HG03439 (cell line): ENCODE measurements around the gene SH3RF1.
A peak's percentile ranks its signal among the peaks of the same experiment; 100 is the strongest.
"Not testable (repeated sequence)": the region's sequence is repeated elsewhere in the genome, so short reads cannot be mapped to it uniquely, and the experiment has no call there.

Source experiments
- ATAC-seq: cut with Tn5 transposase; IDR thresholded peaks from one replicate; pipeline ENCODE4 v1.9.1; 2021; ENCODE audit warnings: mild to moderate bottlenecking, moderate library complexity; ENCODE audit not compliant: unreplicated experiment

SH3RF1 gene

GRCh38 chr4:169229571-169230028, 41.2 kb downstream of the SH3RF1 start:
- ATAC-seq: no peak

DNA sequence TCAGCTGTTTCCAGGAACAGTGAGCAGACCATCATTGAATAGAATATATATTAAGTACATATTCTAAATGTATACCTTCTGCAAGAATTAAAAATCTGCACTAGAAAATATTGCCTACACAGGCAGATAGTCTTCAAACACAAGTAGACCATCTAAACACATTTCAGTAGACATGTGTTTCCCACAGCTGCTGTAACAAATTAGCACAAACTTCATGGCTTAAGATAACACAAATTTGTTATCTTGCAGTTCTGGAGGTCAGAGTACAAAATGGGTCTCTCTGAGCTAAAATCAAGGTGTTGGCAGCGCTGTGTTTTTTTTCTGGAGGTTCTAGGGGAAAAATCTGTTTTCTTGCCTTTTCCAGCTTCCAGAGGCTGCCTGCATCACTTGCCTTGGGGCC, 42.7 kb downstream of the SH3RF1 start:
- no peak for ATAC-seq

GRCh38 chr4:169226565-169226964, 44.2 kb downstream of the SH3RF1 start:
- ATAC-seq: no peak

GRCh38 chr4:169225812-169226211, 44.9 kb downstream of the SH3RF1 start:
- ATAC-seq: no peak

GRCh38 chr4:169225058-169225751, 45.6 kb downstream of the SH3RF1 start:
- no peak for ATAC-seq

GRCh38 chr4:169222761-169223160, 48.0 kb downstream of the SH3RF1 start:
- no peak for ATAC-seq

DNA sequence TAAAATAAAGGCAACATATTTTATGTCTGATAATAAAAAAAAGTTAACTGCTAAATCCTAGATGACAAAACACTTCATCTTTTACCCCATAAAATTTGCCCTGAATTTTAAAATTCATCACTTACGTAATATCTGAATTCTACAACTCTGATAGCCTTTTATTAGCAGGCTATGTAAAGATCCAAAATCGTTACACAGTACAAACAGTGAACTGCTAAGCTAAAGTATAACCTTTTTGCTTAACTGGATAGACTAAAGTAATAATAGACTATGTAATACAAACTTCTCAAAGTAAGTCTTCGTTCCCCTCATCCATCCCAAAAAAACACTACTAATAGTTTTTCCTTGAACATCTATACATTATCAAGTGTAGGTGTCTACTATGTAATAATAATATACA, 49.1 kb downstream of the SH3RF1 start:
- no peak for ATAC-seq

DNA sequence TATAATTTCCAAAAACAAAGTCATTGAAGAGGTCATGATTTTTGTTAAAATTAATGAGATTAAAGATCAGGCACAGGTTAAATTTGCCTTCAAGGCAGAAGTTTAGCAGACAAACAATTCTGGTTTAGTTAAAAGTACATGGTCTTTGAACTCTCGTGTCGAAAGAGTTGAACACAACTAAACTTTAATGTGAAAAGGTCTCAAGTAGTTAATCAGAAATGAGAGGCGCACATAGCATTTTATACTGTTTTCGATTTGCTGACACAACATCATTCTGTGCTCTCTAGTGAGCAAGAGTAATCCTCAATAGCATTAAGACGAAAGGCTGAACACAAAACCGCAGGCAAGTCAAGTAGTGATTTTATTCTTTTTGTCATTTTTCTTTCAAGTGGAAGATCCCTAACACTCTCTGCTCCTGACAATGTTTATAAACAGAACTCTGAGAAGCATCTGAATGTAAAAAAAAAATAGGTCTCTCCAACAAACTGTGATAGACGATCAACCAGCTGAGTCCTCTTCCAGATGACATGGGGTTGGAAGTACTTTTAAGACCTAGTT, 49.8 kb downstream of the SH3RF1 start:
- ATAC-seq: no peak

- ATAC-seq: no peak
These were observed 50.3 kb downstream of the SH3RF1 start for GRCh38 chr4:169220447-169220846.

DNA sequence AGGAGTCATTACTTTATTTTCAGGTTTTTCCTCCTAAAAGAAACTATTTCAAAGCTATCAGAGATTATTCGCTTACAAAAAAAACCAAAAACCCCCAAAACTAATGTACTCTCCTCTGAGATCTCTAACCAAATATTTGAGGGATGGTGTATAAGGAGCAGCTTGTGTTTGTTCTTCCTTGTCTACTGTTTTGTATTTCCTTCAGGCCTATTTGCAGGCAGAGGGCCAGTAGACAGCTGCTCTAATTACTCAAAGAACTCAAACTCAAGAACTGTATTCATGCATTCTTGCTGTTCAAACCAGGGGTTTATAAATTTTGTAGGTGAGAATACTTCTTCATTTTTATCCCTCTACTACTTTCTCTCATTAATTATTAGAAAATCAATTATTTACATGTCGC, 51.3 kb downstream of the SH3RF1 start:
- no peak for ATAC-seq

- ATAC-seq: no peak
These were observed 55.1 kb downstream of the SH3RF1 start for GRCh38 chr4:169215656-169216055.

GRCh38 chr4:169212981-169213380, 57.8 kb downstream of the SH3RF1 start:
- no peak for ATAC-seq

DNA sequence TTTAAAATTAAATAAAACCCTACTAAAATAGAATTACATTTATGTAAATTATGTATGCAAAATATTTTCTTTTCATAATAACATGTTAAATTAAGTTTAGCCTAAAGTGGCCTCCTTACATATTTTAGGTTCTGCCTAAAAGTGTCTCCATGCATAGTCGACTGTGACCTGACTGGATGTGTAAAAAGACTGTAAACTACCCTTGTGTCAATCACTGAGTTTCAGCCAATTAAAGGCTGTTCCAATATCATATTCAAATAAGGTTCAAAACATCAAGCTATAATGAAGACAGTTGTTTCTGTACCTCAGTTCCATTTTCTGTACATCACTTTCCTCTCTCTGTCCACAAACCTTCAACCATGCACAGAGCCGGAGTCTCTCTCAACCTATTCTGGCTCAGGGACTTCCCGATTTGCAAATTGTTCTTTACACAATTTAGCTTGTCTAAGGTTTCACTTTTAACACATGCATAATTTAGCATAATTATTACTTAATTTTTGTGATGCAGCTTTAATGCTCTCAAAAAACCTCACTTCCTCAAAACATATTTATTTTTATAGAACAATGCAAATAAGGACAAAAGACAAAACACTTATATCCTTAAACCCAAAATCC, 60.1 kb downstream of the SH3RF1 start:
- ATAC-seq: peak; percentile 89

- ATAC-seq: no peak
These were observed 61.3 kb downstream of the SH3RF1 start for GRCh38 chr4:169209388-169209883.

GRCh38 chr4:169208516-169208915, 62.2 kb downstream of the SH3RF1 start:
- no peak for ATAC-seq

- ATAC-seq: no peak
These were observed 62.7 kb downstream of the SH3RF1 start for GRCh38 chr4:169208090-169208455.

DNA sequence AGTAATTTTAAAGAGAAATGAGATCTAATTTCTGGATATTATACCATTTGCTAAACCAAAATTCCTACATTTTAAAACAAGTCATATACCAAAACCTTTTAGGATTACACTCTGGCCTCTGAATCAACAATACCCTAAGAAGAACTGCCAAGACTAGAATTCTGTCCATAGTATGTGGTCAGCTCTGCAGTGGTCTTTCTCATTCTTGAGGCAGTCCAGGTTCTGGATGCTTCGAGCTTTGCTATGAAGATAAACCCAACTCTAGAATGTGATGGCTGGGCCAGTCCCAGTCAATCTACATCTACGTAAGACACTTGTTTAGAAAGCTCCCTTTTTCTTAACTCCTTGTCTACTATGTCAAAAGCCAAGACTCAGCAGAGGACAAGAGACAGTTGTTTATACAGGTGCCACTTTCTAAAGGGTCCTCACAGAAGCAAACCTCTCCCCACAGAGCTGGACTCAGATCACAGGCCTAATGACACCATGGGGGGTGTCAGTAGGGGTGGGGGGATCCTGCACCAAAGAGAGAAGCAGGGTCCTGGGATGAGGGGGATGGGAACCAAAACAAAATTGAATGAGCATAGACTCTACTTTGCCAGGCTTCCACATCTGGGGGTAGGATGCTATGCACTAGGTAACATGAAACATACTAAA, 63.2 kb downstream of the SH3RF1 start:
- no peak for ATAC-seq

DNA sequence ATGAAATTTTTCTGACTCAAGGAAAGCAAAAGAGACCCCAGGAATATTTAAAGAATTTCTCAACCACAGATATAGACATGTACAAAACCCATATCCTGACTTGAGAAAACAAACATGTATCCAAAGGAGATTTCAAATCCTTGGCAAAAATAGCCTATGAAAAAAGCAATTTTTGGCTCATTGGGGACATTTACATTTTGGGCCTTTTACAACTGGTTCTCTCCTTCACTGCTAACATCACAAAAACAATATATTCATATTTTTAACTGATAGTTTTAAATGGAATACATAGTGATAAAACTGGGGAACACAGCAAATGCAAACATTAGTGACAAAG, 65.0 kb downstream of the SH3RF1 start:
- no peak for ATAC-seq

DNA sequence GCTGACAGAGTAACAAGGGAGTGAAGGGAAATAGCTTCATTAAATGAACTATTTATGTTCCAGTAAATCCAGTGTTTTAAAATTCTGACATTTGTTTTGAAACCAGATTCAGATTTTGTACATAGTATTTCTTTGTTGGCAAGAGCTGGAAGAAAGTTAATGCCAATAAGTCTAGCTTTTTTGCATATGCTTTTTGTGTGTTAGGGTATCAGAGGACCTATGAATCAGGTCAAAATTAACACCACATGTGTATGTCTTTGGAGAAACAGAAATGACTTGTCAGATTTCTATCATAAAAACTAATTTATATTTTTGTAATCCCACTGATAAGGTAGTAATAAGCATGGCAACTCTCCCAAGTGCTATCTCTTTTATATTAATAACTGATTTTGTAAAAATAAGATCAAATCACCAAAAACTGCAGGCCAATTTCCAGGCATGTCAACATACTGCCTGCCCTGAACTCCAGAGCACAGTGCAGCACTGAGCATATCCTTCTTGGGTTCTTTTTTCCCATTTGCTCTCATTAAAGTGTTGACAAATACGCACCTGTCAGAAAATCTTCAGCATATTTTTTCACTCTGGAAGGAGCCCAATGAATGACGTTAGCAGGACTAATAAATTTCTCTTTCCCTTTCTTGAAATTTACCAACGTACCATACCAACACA, 65.5 kb downstream of the SH3RF1 start:
- ATAC-seq: no peak

- no peak for ATAC-seq
These were observed 66.9 kb downstream of the SH3RF1 start for GRCh38 chr4:169203891-169204290.

DNA sequence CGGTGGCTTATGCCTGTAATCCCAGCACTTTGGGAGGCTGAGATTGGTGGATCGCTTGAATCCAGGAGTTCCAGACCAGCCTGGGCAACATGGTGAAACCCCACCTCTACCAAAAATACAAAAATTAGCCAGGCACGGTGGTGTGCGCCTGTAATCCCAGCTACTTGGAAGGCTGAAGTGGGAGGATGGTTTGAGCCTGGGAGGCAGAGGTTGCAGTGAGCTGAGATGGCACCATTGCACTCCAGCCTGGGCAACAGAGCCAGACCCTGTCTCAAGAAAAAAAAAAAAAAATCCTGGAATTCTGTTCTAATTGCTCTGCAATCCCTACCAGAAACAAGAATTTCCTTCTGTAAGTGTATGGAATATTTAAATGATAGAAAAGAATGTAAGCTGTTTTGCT, 67.5 kb downstream of the SH3RF1 start:
- ATAC-seq: not testable (repeated sequence)
